ENCODE measurements around the gene CDC27.

DNA sequence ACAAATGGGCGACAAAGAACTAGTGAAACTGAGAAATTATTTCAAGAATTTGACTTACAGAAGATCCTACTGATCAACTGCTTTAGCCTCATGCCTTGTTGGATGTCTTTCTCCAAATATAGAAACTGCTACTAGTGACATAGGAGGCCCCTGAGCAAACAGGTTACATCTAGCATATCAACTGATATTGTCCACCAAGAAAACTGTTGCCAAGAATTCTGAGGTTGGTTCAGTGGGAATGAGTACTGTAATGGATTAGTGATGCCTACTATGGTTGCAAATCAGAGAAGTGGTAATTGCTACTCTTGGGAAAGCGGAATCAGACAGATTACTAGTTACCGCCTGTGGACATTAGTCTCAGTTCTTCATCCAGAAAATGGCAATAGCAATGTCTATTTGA, 10.0 kb downstream of the CDC27 start:
- TF ChIP-seq YY1 (IDR thresholded peaks at IDR 0.05; ENCODE audit: low read depth) (no peak), RAD21 (IDR thresholded peaks at IDR 0.05; ENCODE audit: low read depth) (no peak), TAF1 (IDR thresholded peaks at IDR 0.05; ENCODE audit: low read depth) (no peak)
- TF ChIP-seq, protein P1, sequence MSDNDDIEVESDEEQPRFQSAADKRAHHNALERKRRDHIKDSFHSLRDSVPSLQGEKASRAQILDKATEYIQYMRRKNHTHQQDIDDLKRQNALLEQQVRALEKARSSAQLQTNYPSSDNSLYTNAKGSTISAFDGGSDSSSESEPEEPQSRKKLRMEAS (IDR thresholded peaks at IDR 0.05) = no peak

Data from Ishikawa (cell line).